Activated T-cell treated with anti-CD3 and anti-CD28 coated beads, Interleukin-2, amount 50 U/mL, for 48 hours (primary cell): ENCODE measurements around the gene GSTA5.
"Not testable (repeated sequence)": the region's sequence is repeated elsewhere in the genome, so short reads cannot be mapped to it uniquely, and the experiment has no call there.

ENCODE experiments used
- DNase-seq, 2 experiments: peaks; one replicate each; pipeline ENCODE4 v3.0.0-alpha.2; 2020

GSTA5 gene

DNA sequence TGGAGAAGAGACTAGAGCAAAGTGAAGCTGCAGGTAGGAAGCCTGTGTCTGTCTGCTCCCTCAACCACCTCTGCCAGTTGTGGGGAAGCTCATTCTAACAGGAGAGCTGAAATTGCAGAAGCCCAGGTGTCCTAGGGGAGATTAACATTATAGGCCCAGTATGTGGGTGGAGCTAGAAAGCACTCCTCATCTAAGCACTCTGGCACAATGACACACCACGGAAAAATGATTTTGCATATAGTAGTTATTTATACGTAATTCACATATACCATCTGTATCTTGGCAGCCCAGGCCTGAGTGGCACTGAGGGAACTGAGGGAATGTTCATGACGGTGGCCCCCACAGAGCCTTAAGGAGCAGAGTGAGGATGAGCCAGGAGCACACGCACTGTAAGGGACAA is 9.7 kb downstream of the GSTA5 start:
- DNase-seq, result not testable (repeated sequence)

DNA sequence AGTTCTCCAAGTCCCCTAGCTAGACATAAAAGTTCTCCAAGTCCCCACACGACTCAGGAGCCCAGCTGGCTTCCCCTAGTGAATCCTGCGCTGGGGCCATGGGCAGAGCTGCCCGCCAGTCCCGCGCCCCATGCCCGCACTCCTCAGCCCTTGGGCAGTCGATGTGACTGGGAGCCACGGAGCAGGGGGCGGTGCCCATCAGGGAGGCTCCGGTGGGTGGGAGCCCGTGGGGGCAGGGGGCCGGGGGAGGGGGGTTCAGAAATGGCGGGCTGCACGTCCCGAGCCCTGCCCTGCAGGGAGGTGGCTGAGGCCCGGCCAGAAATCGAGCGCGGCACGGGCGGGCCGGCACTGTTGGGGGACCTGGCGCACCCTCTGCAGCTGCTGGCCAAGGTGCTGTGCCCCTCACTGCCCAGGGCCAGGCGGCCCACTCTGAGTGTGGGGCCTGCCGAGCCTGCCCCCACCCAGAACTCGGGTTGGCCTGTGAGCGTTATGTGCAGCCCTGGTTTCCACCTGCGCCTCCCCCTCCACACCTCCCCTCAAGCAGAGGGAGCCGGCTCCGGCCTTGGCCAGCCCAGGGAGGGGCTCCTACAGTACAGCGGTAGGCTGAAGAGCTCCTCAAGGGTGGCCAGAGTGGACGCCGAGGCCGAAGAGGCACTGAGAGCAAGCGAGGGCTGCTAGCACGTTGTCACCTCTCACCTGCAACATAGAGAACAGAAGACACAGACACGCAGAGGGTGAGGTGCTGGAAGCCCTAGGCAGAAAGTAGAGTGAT is 11.4 kb downstream of the GSTA5 start:
- no peak for DNase-seq

DNA sequence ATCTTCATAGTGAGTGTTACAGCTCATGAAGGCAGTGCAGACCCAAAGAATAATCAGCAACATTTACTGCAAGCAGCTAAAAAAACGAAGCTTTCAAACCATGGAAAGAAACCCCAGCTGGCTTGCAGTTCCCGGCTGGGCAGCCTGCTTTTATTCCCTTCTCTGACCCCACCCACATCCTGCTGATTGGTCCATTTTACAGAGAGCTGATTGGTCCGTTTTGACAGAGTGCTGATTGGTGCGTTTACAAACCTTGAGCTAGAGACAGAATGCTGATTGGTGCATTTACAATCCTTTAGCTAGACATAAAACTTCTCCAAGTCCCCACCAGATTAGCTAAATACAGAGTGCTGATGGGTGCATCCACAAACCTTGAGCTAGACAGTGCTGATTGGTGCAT is 12.0 kb downstream of the GSTA5 start:
- not testable (repeated sequence) for DNase-seq

- not testable (repeated sequence) for DNase-seq
Measured at GRCh38 chr6:52827073-52827783, 13.4 kb downstream of the GSTA5 start.

GRCh38 chr6:52826513-52826912 is 14.1 kb downstream of the GSTA5 start:
- no peak for DNase-seq

GRCh38 chr6:52825900-52826459 is 14.6 kb downstream of the GSTA5 start:
- not testable (repeated sequence) for DNase-seq

DNA sequence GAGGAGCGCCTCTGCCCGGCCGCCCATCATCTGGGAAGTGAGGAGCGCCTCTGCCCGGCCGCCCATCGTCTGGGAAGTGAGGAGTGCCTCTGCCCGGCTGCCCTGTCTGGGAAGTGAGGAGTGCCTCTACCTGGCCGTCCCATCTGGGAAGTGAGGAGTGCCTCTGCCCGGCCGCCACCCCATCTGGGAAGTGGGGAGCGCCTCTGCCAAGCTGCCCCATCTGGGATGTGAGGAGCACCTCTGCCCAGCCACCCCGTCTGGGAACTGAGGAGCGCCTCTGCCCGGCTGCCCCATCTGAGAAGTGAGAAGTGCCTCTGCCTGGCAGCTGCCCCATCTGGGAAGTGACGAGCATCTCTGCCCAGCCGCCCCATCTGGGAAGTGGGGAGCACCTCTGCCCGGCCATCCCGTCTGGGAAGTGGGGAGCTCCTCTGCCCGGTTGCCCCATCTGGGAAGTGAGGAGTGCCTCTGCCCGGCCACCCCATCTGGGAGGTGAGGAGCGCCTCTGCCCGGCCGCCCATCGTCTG is 15.3 kb downstream of the GSTA5 start:
- DNase-seq, result not testable (repeated sequence)

- no peak for DNase-seq
Measured at GRCh38 chr6:52821842-52822241, 18.8 kb downstream of the GSTA5 start.

GRCh38 chr6:52820198-52820597 is 20.4 kb downstream of the GSTA5 start:
- DNase-seq, result no peak

GRCh38 chr6:52815167-52816092 is 25.2 kb downstream of the GSTA5 start:
- DNase-seq, result peak; percentile 57 to 60

DNA sequence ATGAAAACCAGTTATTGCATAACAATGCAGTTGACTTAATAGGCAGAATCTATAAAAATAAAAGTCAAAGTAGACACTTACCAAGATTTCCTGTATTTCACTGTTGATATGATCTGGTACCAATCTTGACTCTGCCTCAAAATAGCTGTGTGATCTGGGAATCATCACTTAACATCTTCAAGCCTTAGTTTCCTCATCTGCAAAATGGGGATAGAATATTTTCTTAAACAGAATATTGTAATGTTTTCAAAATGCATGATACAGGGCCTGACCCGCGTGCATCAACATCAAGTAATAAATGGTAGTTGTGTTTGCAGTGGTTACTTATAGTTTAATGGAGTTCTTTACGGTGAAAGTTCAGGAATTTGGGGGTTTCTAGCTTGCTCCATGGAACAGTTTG is 26.1 kb downstream of the GSTA5 start:
- not testable (repeated sequence) for DNase-seq

DNA sequence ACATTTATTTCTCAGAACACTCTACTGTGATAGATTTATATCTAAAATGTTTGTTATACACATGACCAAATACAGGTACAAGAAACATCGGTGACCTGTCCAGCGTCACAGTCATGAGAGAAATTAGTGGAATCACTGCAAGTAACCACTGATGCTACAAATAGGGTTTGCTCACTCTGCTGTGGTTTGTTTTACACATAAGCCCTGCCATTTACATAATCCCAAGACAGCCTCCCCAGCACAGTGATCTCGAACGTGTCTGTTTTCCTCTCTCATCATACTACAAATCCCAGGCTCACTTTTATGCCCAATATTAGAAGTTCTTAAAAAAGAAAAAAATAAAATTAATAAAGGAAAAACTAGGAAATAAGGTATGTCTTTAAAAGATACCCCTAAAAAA is 30.8 kb downstream of the GSTA5 start:
- DNase-seq, result not testable (repeated sequence)

DNA sequence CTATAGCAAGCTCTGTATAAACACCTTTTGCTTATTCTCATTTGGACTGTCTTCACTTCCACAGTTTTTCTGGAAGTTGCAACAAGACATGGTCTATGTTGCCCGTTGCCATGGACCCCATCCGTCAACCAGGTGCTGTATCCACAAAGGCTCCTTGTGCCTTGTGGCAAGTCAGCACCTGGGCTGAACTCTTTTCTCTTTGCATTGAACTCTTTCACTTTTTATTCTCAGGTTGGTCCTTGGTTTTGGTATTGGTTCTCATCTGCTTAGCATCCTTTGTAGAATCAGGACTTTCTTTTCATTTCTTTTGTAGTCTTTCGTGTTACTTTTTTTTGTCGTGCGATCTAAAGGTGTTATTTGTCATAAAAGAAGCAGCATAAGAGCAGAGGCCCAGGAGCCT is 32.0 kb downstream of the GSTA5 start:
- DNase-seq, result no peak

DNA sequence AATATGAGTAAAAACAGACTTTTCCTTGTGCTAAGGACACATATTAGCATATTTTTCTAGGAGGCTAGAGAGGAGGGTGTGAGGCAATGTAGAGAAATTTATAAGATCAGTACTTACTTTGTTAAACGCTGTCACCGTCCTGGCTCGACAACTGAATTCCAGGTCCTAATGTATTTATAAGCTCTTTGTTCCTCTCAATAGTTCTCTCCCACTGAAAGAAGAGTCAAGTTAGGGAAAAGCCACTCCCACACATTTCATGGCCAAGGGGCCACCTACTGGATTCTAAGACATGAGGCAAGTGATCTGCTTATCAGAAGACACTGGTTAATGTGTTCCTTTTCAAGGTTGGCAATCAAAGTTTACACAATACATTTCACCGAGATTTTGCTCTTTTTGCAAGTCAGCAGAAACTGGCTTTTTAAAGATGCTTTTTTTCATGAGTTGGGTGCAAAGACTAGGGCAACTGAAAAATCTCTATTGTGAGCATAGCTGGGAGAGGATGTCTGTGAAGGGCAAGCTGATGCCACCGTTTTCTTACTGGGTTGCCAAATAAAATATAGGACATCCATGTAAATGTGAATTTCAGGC is 36.9 kb downstream of the GSTA5 start, which contains the start of gene GSTA1:
GSTA1 (minus strand) TSS at position 149 of the 588 bp plus-strand sequence. CDS start 4,549 bp downstream, outside the sequence.
- DNase-seq, result not testable (repeated sequence)

DNA sequence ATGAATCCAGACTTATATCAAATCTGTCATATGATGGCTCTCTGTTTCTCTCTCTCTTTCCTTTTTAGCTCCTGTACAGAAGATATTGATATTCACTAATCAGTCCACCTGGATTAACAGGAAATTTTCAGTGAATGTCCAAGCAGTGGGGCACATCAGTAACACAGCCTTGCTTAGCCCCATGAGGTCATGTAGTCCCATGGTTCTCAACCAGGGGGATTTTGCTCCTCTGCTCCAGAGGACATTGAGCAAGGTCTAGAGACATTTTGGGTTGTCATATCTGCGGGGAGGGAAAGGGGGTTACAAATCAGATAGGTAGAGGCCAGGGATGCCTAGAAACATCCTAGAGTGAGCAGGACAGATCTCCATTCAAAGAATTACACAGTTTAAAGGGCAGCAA is 37.8 kb downstream of the GSTA5 start:
- DNase-seq, result no peak

- DNase-seq, result no peak
Measured at GRCh38 chr6:52801188-52801841, 39.3 kb downstream of the GSTA5 start.

DNA sequence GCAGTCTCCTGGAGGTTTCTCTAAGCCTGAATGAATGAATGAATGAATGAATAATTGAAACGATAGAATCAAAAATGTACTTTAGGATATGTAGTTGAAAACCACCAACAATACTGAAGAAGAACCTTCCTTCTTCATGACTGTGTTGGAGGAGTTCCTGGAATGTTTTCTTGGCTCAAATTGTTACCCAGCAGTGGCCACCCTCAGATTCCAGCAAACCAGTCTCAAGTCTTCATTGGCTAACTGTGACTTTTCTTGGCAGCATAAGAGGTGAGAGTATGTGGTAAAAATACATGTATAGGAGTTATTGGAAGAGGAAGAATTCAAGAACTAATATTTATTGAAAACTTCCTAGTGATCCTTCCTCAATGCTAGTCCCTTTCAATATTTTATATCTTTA is 41.3 kb downstream of the GSTA5 start:
- DNase-seq, result not testable (repeated sequence)

DNA sequence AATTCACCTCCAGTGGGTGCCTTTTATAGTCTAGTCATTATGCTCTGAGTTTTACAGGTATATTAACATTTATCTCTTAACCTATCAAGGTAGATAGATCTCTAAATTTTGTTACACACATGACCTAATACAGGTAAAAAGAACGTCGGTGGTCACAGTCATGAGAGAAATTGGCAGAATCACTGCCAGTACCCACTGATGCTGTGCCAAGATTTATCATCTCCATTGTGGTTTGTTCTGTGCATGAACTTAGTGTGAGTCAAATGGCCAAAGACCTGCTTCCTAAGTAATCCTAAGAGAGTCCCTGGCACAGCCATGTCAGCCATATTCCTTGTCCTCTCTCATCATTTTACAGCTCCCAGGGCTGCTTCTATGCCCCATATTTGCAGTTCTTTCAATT is 46.2 kb downstream of the GSTA5 start:
- DNase-seq, result not testable (repeated sequence)

- DNase-seq, result no peak
Measured at GRCh38 chr6:52790861-52791260, 49.8 kb downstream of the GSTA5 start.

DNA sequence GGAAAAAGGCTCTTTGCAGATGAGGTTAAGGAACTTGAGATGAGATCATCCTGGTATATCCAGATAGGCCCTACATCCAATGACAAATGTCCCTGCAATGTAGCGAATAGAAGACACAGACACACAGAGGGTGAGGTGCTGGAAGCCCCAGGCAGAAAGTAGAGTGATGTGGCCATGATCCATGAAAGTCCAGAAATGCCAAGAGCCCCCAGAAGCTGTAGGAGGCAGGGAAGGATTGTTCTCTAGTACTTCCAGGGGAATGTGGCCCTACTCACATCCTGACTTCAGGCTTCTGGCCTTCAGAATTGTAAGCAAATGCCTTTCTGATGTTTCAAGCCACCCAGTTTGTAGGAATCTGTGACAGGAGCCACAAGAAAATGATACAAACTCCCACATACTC is 51.0 kb downstream of the GSTA5 start:
- not testable (repeated sequence) for DNase-seq

GRCh38 chr6:52788478-52788877 is 52.1 kb downstream of the GSTA5 start:
- DNase-seq, result no peak
